H7 (cell line): ENCODE data around the gene BRMS1L. TPM values are rescaled to one million over a fixed set of nuclear protein-coding genes. Genes with fewer than 3 reads are reported as not detected.

Experiments used
- DNase-seq: peaks from one replicate; pipeline ENCODE4 v3.0.0; 2012
- H3K27me3 ChIP-seq: 2 replicates; pipeline ENCODE4 v1.6.0; 2011; ENCODE audit warnings: mild to moderate bottlenecking, low read length; ENCODE audit not compliant: control insufficient read depth, insufficient read depth
- H3K36me3 ChIP-seq: replicated peaks from 2 replicates; pipeline ENCODE4 v1.5.1; 2011; ENCODE audit warnings: low read length; ENCODE audit not compliant: control insufficient read depth, insufficient read depth
- H3K4me3 ChIP-seq: 2 replicates; pipeline ENCODE4 v1.5.1; 2011; ENCODE audit warnings: low read depth, mild to moderate bottlenecking, control low read depth, low read length, moderate library complexity; ENCODE audit not compliant: insufficient read depth
- total RNA-seq: library from RNA; depleted of rRNA; stranded (reverse); fragments of >200 nt; shearing (Covaris generic); gene quantifications from 2 replicates; pipeline ENCODE4 v1.2.3, GENCODE V29; 2014

The BRMS1L gene
- total RNA-seq, 1 experiment from 2014 or later: 4.6 TPM

DNA sequence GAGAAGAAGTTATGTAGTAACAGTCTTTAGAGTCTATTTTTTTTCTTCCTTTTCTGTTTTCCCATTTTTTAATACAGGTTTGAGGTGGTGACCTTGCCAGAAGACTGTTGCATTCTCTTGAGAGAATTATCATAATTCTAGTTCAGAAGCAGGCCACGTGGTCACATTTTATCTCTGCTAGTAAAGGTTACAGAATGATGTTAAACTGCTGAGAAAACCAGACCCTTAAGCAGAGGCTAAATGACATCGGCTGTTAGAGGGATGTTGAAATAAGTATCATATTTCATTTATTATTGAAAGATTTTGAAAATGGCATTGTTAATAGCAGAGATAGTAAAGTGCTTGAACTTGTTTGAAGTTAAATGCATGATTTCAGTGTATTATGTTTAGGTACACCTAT lies 49.2 kb downstream of the BRMS1L start:
- Histone ChIP-seq H3K27me3 (no peaks in the 10 kb centered on the region), H3K4me3 (no peak overlapping the region), H3K36me3 (no peaks in the 10 kb centered on the region)
- DNase-seq: no peak

DNA sequence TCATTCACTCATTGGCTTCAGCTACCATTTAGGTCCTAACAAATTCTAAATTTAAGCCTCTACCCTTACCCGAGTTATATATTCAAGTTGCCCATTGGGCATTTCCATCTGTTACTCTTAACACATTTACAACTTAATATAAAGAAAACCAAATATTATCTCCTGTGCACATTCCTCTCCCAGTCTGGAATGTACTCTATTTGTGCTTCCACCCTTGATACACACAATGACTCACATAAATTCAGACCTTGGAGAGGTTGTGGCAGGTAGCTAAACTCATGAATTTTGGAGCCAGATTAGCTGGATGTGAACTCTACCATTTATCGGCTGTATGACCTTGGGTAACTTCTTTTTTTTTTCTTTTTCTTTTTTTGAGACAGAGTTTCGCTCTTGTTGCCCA lies 51.1 kb downstream of the BRMS1L start:
- Histone ChIP-seq H3K4me3 (no peak overlapping the region), H3K27me3 (no peaks in the 10 kb centered on the region), H3K36me3 (no peaks in the 10 kb centered on the region)
- DNase-seq: no peak

DNA sequence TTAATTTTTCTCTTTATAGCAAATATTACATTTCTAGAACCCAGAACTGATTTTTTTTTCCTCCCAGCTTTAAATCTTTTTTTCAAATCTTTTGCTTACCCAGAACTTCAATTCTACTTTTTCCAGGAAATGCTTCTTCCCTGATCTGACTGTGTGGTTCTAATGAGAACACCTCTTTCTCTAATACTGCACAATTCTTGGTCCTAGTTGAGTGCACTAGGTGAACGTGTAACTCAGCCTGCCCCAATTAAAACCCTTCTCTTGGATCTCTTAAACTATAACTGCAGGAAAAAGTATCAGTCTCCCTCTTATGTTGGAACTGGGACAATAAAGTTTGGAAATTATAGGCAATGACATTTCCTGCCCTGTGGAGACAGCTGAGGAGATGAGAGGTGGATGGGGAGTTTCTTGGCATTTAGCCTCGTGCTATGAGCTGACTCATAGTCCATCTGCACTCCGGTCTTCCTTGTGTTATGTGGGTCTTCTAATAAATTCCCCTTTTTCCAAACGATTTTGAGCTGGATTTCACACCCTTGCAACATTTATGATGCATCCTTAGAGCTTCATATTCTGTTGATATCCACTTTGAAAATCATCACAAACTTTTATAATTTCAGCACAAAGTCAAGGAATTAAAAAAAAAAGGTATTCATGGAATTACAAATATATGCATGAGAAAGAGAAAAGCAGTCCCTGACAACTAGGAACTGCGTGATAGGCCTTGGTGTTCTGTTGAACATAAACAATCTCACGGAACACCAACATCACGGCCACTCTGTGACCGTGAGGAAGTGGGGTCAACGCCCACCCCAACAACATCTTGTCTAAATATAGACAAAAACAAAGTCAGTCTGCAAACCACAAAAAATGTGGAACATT lies 52.4 kb downstream of the BRMS1L start:
- DNase-seq: no peak
- Histone ChIP-seq H3K27me3 (no peaks in the 10 kb centered on the region), H3K36me3 (no peaks in the 10 kb centered on the region), H3K4me3 (no peak overlapping the region)

DNA sequence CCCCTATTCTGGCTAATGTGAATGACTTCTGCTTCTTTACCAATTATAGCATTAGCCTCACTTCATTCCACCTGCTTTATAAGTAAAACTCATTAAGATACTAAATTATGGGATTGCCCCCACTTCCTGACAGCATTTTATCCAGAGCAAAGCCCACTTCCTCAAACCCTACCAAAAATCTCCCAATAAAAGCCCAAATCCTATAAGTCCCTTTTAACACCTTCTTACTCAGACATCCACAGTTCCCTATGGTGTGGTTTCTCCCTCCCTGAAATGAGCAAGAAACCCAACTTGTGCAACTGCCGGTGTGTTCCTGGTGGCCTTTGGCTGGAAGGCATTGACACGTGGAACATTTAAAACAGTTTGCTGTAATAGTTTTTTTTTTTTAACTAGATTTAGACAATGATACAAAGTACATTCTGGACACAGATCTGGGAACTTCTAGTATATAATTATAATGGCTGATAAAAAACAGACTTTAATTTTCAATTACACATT lies 53.1 kb downstream of the BRMS1L start:
- Histone ChIP-seq H3K36me3 (no peaks in the 10 kb centered on the region), H3K4me3 (no peak overlapping the region), H3K27me3 (no peaks in the 10 kb centered on the region)
- DNase-seq: no peak

DNA sequence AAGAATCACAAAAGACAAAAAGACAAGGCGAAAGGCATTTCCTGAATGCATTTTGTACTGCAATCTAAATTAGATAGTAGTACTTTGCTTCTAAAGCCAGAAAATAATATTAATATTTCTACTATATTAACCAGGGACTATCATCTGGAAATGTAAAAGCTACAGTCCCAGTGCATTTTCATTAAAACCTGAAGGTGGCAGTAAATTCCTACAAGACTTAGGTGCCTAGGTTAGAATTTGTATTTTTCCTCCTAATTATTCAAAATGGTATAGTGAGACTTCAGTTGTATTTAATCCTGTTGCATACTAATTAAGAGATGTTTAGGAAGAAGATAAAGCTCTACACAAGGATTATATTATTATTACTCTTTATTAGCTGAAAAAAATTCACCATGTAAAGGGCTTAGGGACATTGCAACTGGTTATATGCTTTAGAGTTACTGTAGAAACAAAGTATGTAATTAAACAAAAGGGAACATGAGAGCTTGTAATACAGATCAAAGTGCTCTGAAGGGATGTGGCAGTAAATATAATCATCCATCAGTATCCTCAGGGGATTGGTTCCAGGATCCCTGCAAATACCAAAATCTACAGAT lies 53.6 kb downstream of the BRMS1L start:
- no peaks in the 10 kb centered on the region for H3K36me3 ChIP-seq
- DNase-seq: peak; percentile 27
- no peak overlapping the region for H3K4me3 ChIP-seq
- H3K27me3 ChIP-seq: no peaks in the 10 kb centered on the region

DNA sequence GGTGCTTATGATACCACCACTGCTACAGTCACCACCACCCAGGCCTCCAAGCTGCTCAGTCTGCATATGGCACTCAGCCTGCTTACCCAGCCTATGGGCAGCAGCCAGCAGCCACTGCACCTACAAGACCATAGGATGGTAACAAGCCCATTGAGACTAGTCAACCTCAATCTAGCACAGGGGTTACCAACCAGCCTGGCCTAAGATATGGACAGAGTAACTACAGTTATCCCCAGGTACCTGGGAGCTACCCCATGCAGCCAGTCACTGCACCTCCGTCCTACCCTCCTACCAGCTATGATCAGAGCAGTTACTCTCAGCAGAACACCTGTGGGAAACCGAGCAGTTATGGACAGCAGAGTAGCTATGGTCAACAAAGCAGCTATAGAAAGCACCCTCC lies 55.1 kb downstream of the BRMS1L start:
- H3K36me3 ChIP-seq: no peaks in the 10 kb centered on the region
- H3K4me3 ChIP-seq: no peak overlapping the region
- no peaks in the 10 kb centered on the region for H3K27me3 ChIP-seq
- DNase-seq: no peak

DNA sequence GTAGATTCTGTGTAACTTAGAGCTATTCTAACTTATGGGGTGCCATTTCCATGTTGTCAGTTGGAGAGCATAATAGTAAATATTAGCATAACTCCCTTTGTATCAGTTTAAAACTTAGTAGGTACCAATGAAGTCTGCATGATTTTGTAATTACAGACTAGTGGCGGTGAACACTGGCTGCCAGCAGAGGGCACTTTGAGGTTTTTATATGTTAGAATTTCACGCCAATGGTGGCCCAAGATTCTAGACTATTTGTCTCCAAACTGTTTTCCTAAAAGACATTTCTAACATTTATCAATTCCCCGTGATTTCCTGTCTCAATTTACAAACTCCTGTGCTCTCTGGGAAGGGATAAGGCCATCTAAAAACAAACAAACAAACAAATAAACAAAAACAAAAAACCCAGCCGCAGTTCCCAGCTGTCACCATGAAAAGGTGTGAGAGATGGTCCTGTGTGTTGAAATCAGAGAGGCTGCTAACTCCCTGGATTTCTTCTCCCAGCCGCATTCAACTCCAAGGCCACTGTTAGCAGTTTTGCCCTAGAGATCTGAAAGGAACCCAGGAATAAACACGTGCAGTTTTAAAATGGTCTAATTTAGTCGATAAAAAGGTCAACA lies 57.6 kb downstream of the BRMS1L start:
- no peaks in the 10 kb centered on the region for H3K27me3 ChIP-seq
- H3K36me3 ChIP-seq: no peaks in the 10 kb centered on the region
- DNase-seq: peak; percentile 25
- no peak overlapping the region for H3K4me3 ChIP-seq

DNA sequence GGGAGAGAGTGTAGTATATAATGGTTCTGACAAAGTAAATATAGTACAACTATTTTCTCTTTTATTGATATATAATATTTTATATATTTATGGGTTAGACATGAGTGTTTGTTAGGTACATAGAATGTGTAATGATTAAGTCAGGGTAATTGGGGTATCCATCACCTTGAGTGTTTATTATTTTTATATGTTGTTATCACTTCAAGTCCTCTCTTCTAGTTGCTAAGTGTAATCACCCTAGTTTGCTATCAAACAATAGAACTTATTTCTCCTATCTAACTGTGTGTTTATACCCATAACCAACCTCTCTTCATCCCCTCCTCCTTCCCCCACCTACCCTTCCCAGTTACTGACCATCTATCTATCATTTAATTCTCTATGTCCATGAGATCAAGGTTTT lies 64.2 kb downstream of the BRMS1L start:
- DNase-seq: no peak
- H3K4me3 ChIP-seq: no peak overlapping the region
- no peaks in the 10 kb centered on the region for H3K27me3 ChIP-seq
- H3K36me3 ChIP-seq: no peaks in the 10 kb centered on the region

DNA sequence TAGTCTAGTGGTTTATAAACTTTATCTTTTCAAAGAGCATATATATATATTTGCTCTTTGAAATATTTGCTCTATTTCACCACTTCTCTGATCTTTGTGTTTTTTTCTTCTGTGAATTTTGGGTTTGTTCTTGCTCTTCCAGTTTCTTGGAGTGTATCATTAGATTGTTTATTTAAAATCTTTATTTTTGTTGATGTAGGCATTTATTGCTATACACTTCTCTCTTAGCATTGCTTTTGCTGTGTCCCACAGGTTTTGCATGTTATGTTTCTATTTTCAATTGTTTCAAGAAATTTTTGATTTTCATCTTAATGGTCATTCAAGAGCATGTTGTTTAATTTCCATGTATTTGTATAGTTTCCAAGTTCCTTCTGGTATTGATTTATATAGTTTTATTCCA lies 69.1 kb downstream of the BRMS1L start:
- Histone ChIP-seq H3K36me3 (no peaks in the 10 kb centered on the region), H3K27me3 (no peaks in the 10 kb centered on the region), H3K4me3 (no peak overlapping the region)
- DNase-seq: no peak

DNA sequence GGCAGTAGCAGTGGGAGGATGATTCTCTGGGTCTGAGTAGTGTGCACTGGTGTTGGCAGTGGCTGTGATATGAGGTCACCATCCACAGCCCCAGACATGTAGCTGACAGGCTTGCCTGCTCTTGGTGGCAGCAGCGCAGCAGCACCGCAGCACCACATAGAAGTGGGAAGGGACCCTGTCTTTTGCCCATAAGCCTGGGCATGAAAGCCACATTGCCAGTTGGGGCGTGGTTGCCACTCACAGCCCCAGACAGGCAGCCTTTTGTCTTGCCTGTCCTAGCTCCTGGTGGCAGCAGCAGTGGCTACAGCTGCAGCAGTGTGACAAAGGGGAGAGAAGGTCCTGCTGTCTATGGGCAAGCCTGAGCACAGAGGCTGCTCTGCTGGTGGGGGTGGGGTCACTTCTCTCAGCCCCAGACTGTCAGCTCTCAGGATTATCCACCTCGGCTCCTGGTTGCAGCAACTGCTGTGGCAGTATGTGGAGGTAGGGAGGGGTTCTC lies 71.5 kb downstream of the BRMS1L start:
- no peak for DNase-seq
- H3K4me3 ChIP-seq: no peak overlapping the region
- no peaks in the 10 kb centered on the region for H3K36me3 ChIP-seq

DNA sequence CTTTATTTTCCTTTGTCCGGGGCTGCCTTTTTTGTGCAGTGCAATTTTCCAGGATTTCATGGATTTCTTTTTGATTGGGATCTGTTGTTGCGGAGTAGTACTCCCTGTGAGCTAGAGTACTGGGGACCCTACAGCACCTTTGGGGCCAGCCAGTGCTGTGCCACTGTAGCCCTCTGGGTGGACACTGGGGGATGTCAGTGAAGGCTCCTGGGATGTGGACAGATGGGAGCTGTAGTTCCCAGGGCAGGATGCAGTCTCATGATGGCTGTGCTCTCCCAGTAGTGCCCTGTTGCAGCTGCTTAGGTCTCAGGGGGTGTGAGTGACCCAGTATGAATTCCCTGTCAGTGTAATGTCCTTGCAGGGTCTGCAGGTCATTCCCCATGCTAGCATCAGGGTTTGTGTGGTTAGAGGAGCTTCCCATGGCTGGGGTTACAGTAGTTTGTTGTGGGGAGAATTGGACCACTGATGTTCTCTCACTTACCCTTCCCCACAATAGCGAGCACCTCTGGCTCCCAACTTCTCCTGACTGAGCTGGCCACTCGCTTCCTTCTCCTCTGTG lies 72.2 kb downstream of the BRMS1L start:
- DNase-seq: no peak
- H3K36me3 ChIP-seq: no peaks in the 10 kb centered on the region
- no peak overlapping the region for H3K4me3 ChIP-seq
- no peaks in the 10 kb centered on the region for H3K27me3 ChIP-seq

More for the DNA sequence above, 71.5 kb downstream of the BRMS1L start:
- H3K27me3 ChIP-seq: no peaks in the 10 kb centered on the region

DNA sequence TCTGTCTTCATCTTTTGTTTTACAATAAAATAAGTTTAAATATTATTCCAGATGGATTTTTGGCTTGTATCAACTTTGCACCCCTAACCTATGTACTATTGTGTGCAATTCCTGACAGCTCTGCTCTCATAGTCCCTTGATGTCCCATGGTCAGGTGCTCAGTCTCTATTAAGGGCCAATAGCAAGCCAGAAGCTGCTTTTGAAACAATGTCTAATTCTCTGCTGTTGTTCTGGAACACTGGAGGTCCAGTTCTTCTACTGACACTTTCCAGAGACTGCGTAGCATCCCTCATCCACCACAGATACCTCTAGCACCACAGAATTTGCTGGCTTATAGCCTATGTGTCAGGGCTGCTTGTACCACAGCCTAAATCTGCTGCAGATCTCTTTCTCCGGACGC lies 74.6 kb downstream of the BRMS1L start:
- H3K27me3 ChIP-seq: no peaks in the 10 kb centered on the region
- no peak overlapping the region for H3K4me3 ChIP-seq
- H3K36me3 ChIP-seq: no peaks in the 10 kb centered on the region
- no peak for DNase-seq

DNA sequence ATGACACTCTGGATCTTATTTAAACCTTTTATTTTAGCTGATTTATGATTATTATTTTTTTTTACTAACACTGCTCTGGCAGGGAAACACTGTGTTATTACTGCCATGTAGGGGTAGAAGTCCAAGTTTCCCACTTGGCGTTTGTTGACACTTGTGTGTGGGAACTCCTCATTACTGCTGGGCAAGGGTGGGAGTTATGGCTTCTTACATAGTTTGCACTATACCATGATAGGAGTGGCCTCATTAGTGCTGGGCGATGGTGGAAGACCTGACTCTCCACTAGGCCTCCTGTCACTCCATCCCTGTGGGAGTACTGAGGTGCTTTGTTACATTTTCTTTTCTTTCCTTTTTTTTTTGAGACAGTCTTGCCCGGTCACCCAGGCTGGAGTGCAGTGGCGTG lies 83.5 kb downstream of the BRMS1L start:
- DNase-seq: no peak

DNA sequence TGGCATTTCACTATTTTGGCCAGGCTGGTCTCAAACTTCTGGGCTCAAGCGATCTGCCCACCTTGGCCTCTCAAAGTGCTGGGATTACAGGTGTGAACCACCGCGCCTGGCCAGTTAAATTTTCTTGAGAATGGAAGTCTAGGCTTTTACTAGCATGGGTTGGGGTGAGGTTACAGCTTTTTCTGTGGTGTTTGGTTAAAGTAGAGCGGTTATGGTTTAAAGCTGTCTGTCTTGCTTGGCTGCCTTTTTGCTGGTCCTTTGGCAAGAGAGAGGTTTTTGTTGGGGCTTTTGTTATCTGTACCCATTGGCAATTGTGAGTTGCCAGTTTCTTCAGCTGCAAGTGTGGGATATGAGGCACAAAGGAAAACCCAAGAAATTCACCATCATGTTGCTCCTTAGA lies 84.1 kb downstream of the BRMS1L start:
- Histone ChIP-seq H3K4me3 (no peak overlapping the region), H3K36me3 (no peaks in the 10 kb centered on the region), H3K27me3 (no peaks in the 10 kb centered on the region)
- no peak for DNase-seq

More for the DNA sequence above, 83.5 kb downstream of the BRMS1L start:
- no peaks in the 10 kb centered on the region for H3K36me3 ChIP-seq
- no peaks in the 10 kb centered on the region for H3K27me3 ChIP-seq
- H3K4me3 ChIP-seq: no peak overlapping the region
